Anterior cingulate cortex (tissue), 58 donors: ENCODE results near the gene SKAP1.

Experiments
- DNase-seq, 58 donors: peaks; one replicate each; lab custom pipeline; 2025; lab: John Stamatoyannopoulos, UW

SKAP1 gene

DNA sequence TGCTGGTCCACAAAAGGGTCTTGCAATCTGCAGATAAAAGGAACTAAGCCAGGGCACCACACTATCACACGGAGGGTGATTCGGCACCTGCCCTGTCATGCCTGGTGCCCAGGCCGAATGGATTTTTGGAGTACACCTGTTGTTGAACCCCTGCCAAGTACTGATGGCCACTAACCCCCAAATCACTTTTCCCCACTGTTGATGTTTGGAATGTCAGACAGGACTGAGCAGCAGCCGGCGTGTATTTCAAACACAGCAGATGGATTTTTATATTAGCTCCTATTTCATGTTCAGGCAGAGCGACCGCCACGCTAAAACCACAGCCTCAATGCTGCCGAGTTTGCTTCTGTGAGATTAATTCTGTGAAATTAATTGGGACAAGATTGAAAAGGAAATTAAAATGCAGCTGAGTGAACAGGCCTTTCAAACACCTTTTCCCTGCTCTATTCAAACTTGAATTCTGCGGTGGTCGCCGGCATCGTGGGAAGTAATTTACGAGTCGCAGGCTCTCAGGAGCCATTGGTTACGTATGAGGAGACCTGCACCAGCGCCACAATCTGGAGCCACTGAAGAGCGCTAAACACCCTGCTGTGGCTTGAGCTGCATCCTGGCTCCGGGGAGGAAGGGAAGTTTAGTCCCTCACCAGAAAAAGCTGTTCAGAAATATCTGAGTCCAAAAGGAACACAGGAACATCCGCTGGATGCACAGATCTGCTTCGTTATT, 274.0 kb downstream of the SKAP1 start:
- no peak for DNase-seq

DNA sequence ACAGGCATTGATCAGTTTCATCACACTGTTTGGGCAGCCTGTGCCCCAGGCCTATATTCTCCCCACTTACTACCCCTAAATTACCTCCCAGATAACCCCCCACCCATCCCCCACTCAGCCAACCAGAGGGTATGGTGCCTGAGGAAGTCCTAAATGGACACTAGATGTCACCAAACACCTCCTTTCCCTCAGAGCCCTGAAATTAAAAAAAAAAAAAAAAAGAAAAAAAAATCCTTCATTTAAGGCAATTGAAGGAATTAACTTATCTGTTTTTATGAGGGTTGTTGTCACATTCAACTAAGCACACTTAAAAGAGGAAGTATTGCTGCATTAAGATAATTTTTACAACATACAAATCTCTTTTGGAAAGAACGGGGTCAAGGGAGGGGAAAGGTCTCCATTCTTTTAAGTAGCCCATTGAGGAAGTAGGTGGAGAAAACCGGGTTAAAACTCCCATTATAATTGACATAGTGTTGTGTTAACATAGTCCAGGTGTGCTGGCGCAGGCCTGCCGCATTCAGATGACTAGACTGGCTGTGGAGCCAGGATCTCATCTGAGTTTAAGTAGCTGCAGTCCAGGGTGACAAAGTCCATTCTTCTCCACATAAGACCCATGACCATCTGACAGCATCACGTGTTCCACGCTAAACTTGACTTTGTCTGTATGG, 276.2 kb downstream of the SKAP1 start:
- DNase-seq = no peak

DNA sequence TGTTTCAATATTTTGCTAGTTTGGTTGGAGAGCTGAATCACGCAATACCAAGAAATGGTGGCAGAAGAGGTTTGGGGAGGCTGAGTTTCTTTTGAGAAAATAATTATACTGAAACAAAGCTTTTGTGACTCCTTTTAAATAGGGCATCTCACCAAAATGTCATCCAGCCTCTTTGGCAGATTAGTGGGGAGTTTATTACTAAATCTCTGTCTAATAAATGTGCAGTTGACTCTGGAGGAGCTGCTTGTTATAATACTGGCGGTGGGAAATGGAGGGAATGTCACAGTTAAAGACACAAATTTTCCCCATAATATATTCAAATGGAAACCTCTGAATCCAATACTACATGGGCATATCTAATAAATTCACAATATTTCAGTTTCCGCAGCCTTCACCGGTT, 277.7 kb downstream of the SKAP1 start:
- DNase-seq = no peak

DNA sequence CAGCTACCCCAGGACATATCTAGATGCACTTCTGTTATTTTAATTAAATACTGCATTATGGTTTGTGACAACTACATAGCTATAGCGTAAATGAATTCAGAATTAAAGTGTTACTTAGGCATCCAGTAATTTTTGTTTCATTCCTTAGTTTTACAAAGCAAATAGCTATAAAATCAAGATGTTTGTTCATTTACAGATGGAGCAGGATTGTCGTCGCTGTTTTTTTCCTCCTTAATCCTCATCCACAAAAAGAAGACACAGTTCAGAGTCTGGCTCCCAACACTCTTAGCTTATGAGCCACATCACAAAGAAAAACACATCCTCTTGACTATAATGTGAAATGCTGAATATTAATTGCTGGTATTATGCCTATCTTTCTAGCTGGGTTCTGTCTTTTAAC, 278.8 kb downstream of the SKAP1 start:
- no peak for DNase-seq

DNA sequence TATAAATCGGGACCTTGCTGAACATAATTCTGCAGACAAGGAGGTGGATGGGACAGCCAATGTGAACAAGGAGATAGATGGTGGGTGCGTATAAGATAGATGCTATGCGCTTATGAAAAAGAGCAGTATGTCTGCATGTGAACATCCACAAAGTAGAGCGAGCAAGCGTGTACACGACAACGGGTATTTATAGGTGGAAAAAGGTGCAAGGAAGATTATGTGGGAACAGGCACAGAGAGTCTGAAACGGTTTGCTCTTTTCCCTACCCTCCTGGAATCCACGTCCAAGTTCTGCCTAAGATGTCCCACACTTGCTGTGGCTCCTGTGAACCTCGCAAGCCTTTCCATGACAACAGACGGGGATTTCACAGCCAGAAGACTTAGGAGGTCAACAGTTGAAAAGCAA, 279.4 kb downstream of the SKAP1 start:
- DNase-seq = no peak

DNA sequence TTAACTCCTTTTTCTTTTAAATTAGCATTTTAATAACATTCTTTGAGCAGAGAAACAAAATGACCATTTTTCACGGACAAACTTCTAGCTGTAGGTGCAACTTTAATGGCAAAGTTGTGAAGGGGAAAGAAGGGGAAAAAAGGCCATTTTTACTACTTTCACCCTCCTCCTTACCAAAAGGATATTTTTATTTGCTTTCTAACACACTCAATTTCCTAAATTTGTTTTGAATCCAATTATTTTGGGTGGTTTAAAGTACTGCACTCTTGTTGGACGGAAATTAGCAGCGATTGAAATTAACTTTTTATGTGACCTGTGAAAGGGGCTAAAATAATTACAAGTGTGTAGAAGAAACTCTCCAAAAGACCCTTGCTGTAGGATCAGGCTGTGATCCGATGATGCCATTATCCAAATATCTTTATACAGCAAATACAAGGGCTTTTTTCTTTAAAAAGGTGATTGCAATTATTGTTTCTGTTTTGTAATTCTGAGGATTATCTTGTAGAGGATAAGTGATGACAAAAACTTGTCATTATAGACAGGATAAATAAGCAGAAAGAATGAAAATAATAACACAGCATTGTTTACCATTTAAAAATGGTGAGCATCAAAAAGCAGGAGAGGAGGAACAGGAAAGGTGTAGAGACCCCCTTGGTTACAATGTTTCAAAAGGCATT, 280.1 kb downstream of the SKAP1 start:
- no peak for DNase-seq

DNA sequence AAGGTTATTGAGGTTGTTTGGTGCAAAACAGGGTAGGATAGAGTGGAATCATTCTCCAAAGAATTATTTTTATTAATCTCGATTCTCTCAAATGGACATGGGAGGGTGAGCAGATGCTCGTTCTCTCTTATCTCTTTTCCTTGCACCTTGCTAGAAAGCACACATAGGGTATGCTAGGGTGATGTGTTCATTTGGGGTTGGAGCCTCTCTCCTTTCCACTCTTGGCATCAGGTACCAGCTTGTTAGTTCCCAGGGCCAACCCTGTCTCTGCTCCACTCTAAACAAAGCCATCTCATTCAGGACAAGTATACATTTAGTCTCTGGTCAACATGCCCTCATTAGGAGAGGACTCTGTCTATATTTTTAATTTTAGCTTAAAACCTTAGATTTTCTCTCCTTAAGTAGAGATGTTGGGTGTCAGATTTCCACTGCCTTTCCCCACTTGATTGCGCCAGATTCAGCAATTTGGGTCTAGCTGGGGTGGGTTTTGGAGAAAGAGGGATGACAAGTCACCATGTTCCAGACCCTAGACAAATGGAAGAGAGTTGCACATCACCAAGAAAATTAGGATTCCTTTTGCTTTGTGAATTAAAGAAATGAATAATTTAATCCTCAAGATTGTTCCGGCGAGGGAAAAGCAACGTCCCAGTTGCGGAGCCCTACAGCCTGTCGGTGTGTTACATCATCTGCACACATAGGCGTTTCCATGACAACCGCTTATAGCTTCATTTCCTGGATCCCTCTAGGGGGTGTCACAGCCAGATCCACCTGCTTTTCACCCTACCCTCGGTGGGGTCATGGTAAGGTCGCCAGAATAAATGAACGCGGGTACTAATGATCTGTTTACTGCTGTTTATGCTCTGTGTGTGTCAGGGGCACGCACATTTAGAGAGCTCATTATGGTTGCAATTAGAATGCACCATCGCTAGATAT, 280.9 kb downstream of the SKAP1 start:
- no peak for DNase-seq

DNA sequence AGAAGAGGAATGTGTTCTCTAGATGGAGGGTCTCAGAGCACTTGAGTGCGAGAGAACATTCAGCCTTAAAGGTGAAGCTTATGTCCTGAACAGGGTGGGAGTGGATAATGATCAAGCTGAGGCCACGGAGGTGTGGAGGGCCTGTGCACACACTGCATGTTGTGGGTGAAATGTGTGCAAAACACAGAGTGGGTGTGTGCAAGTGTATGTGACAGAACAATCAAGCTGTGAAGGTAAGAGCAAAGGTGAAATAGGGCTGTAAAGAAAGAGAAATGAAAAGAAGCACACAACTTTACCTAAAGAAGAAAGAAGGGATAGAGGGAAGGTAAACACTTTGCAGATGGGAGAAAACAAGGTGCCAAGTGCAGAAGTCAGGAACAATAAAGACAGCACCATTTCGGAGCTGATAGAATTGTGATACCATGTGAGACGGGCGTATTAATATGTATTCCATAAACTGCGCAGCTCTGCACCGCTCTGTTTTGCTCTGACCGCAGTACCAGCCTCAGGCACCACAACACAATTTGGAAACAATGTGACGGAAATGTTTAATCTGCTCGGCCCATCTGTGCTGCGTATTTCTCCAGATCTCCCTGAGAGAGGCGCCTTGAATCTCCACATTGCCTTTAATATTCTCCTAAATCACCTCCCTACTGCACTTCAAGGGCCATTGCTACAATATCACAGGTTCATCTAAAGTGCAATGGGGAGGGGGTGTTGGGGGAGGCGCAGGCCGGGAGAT, 281.8 kb downstream of the SKAP1 start:
- no peak for DNase-seq

DNA sequence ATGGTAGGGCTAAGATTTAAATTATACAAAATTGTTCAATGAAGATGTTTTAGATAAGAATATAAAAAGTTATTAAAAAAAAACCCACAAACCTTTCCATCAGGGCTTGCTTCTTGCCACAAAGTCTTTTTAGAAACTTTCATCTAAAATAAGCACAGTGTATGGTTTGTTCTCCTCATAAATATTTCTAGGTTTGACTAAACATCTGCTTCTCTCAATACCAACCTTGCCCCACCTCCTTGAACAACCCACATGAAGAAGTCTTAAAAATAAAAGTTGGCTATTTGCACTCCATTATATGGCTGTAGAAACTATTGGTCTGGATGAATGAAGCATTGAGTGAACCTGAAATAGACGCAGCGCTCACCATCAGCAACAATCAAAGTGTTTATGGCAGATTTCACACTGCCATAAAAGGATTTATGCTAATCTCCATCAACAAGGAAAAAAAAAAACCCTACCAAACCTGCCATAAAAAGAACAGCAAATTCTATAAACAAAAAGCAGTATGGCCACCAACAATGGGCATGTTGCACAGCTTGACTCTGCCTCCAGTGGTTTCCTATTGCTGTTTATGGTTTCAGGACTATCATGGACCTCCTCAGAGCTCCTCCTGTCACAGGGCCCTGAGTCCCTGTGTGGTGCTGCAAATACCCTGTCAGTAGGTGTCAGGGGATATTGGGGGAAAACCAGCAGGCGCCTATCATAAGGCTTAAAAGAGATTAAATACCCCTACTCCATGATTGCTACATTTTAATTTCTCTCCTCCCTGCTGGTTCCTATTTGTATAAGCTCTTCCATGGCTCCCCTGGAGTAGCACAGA, 284.8 kb downstream of the SKAP1 start:
- no peak for DNase-seq

DNA sequence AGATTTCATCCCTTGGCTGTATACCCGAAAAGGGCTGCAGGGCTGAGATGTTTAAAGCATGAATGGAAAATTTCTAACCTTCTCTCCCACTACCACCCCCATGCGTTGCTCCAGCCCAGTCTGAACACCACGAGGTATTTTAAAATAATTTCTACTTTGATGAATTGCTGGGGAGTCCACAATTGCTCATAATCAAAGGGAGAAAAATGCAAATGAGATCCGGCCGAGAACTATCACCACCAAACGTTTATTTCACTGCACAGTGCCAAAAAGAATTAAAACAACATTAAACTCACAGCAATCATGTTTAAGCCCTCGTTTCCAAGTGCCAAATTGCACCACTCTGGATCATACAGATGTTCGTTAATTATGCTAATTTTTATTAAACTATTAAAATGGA, 285.8 kb downstream of the SKAP1 start:
- DNase-seq = no peak

DNA sequence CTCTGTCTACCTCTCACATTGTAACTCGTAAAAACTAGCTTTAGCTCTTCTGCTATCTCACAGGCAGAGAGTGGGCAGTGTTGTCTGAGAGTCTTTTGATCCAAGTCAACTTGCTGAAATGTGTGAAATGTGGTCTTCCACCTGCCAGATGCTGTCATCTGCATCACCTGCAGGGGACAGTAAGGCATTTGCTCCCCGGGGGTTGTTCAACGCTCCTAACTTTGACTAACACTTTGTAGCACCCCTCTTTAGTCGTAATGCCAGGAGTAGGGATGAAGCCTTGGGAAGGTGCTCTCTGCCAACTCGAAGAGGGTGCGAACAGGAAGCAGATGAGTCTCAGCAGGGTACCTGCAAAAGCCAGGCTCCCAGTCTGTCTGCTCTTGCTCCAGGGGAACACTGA, 286.4 kb downstream of the SKAP1 start:
- DNase-seq = no peak

DNA sequence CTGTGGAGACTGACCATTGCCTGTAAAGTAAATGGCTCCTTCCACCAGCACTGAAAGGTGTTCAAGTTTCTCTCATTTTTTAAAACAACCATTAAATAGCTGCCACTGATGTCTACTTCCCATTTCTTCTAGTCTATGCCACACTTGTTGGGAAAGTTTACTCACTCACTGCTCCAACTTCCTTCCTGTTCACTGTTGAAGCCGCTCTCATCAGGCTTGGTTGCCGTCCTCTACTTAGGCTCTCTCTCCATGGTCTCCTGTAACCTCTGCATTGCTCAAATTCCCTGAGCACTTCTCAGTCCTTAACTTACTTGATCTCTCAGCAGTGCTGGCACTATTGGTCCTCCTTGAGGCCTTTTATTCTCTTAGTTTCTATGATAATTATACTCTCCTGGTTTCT, 290.1 kb downstream of the SKAP1 start:
- no peak for DNase-seq

DNA sequence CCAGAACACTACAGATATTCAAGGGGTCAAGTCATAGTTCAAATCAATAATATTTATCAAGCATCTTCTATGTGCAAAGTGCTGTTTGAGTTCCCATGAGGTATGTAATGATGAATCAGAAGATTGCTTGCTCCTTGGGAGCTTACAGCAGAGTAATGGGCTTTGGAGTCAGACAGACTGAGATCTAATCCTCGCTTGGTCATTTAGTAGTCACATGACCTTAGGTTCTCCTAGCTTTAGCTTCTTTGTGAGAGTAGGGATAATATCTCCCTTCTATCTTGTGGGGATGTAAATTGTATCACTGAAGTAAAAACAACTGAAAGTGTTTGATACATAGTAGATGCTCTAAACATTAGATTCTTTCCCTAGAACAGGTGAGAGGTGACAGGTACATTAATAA, 292.4 kb downstream of the SKAP1 start:
- DNase-seq = no peak

DNA sequence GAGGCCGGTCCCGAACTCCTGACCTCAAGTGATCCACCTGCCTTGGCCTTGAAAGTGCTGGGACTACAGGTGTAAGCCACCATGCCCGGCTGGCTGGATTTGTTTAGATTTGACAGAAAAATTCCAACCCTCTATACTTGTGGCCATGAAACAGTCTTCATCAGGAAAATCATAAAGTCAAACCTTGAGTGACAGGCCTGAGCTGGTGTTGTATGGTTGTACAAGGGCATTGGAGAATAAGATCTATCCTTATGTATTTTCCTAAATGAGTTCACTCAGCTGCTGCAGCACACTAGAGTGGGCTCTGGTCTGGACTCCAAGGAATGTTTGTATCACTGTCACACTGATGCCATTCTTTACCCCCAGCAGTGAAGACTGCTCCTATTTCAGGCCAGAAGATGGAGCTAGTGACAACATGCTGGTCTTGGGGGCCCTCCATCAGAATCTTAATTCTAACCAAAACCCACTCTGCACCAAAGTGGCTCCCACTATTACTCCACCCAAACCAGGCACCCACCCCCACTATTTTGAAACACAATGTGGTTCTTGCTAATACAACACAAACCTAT, 295.0 kb downstream of the SKAP1 start:
- DNase-seq = no peak

DNA sequence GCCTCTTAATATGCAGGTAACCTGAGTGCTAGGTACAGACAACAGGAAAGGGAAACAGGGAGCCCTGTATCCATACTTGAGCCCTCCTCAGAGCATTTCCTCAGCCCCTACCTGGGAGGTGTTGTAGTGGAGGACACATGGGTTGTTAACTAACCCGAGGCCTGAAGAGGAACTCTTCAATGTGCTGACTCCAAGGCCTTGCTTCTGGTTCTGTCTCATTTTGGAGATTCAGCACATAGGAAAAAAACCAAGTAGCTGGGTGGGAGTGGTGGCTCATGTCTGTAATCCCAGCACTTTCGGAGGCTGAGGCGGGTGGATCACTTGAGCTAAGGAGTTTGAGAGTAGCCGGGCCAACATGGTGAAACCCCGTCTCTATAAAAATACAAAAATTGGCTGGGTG, 297.6 kb downstream of the SKAP1 start:
- DNase-seq = no peak

DNA sequence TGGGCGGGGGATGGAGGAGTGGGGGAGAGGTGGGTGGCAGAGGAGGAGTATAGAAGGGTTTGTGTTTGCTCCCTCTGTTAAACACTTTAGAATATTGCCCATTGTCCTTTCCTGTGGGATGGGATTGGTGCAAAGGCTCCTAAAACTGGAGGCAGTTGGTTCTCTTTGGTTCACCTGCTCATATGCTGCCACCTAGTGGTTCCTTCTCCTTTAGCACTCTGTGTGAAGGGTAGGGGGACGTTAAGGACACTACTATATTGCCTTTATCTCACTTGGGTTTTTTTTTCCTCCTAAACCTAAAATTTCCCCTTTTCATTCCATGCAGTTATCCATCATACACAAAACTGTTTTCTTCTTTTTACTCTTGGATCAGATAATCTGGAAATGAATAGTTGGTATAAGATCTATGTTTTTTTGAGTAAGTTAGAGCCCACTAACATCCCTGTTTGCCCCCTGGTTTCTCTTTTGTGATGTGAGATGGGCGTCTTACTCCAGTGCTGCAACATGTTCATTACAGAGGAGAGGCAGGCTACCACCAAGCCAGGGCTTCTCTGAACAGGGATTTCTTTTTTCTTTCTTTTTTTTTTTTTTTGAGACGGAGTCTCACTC, 298.7 kb downstream of the SKAP1 start:
- peak in 26 of 58 donors; percentile 5 to 69 (median 31) for DNase-seq

DNA sequence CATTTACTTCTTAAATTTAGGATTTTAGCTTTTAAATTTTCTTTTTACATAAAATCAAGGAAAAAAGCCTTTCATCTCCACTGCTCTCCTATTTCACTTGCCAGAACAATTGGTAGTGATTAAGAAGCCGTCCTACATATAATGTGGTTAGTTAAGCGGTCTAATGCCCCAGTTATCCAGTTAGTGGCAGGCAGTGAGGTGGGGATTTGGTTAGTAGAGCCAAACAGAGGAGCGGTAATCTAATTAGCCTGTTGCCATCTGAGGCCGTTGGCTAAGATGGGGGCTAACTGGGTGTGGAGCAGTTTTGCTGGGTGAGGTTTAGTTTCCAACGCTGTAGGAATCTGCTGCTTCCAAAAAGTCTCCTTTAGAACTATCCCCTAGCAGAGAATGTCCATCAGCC, 300.0 kb downstream of the SKAP1 start:
- DNase-seq = no peak

DNA sequence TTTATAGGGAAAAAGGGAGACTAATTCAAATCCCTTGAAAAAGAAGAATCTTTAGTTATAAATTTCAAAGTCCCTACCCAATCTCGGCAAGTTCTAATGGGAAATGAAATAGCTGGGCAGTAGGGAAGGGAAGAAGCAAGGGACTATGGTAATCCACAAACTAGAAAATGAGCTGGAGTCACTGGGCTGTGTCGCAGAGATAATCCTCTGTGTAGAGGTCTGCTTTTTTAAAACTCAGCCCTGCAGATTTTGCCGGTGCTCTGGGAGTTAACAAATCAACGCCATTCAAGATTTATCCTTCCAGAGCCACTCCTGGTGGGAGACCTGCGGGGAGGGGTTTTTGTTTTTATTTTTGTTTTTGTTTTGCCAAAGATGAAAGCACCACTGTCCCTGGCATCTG, 301.6 kb downstream of the SKAP1 start:
- no peak for DNase-seq
